ENCODE measurements around the gene CCSER1. TPM values are rescaled to one million over a fixed set of nuclear protein-coding genes. Genes with fewer than 3 reads are reported as not detected.

The CCSER1 gene
- total and polyA plus RNA-seq, 2 experiments from 2014 or later, result 5.2 to 23.4 TPM

- no peak overlapping the region for H3K4me2 ChIP-seq
- H2AFZ ChIP-seq, result no peak overlapping the region
- H3K79me2 ChIP-seq, result no peaks in the 10 kb centered on the region
- H3K36me3 ChIP-seq (replicated peaks; ENCODE audit: insufficient read depth, low read depth), result no peaks in the 10 kb centered on the region
- no peaks in the 10 kb centered on the region for H3K9me2 ChIP-seq (replicated peaks; ENCODE audit: insufficient read depth)
- H3K4me1 ChIP-seq (ENCODE audit: insufficient read depth), result peaks cover 7% of the 10 kb centered on the region
- 96% methylated on average over 2 of the region's 2 CpGs for WGBS (ENCODE audit: low lambda C conversion rate, missing lambda C conversion rate)
- H3K4me3 ChIP-seq, result no peak overlapping the region
- H3K9me3 ChIP-seq (ENCODE audit: low read depth), result no peaks in the 10 kb centered on the region
- H4K20me1 ChIP-seq (ENCODE audit: insufficient read depth, poor library complexity, severe bottlenecking), result no peaks in the 10 kb centered on the region
- no peaks in the 10 kb centered on the region for H3K27me3 ChIP-seq
- no peak for DNase-seq (ENCODE audit: low spot score)
- TF ChIP-seq, protein P1, sequence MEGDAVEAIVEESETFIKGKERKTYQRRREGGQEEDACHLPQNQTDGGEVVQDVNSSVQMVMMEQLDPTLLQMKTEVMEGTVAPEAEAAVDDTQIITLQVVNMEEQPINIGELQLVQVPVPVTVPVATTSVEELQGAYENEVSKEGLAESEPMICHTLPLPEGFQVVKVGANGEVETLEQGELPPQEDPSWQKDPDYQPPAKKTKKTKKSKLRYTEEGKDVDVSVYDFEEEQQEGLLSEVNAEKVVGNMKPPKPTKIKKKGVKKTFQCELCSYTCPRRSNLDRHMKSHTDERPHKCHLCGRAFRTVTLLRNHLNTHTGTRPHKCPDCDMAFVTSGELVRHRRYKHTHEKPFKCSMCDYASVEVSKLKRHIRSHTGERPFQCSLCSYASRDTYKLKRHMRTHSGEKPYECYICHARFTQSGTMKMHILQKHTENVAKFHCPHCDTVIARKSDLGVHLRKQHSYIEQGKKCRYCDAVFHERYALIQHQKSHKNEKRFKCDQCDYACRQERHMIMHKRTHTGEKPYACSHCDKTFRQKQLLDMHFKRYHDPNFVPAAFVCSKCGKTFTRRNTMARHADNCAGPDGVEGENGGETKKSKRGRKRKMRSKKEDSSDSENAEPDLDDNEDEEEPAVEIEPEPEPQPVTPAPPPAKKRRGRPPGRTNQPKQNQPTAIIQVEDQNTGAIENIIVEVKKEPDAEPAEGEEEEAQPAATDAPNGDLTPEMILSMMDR (IDR thresholded peaks at IDR 0.05; ENCODE audit: poor library complexity), result no peak
- TF ChIP-seq EZH2phosphoT487 (IDR thresholded peaks at IDR 0.05; ENCODE audit: low read depth, severe bottlenecking, unreplicated experiment), result no peak
- no peak for TF ChIP-seq EZH2 (IDR thresholded peaks at IDR 0.05; ENCODE audit: borderline replicate concordance)
- no peak overlapping the region for H3K27ac ChIP-seq
Measured at GRCh38 chr4:91285487-91285886, 1158.3 kb downstream of the CCSER1 start.

DNA sequence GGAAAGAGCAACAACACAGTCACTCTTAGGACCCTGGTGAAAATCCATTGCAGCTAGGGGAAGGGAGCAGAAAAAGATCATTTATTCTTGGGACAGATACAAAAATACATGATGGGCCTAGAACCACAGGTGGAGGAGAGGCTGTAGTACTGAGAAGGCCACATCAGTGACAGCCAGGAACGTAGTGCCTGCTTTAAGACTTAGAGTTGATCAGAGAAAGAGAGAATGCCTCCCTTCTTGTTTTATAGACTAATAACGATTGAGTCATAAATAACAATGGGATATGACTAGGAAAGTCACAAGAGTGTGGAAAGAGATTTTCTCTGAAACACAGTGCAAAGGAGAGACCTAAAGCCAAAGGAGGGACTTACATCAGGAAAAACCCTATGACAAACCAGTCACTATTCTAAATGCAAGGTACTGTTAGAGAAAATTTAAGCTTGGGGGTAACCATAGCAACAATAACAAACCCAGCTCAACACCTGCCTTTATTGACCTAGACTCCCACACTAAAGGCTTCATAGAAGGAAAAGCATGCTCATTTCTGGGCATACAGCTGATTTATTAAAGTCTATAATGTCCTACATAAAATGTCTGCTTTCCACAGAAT is 1161.6 kb downstream of the CCSER1 start:
- WGBS (ENCODE audit: low lambda C conversion rate, missing lambda C conversion rate), result 83% methylated on average over 2 of the region's 2 CpGs
- H3K36me3 ChIP-seq (replicated peaks; ENCODE audit: insufficient read depth, low read depth), result no peaks in the 10 kb centered on the region
- no peak overlapping the region for H3K27ac ChIP-seq
- TF ChIP-seq EZH2phosphoT487 (IDR thresholded peaks at IDR 0.05; ENCODE audit: low read depth, severe bottlenecking, unreplicated experiment) (no peak), EZH2 (IDR thresholded peaks at IDR 0.05; ENCODE audit: borderline replicate concordance) (no peak)
- TF ChIP-seq, protein P1 (IDR thresholded peaks at IDR 0.05; ENCODE audit: poor library complexity), result no peak
- H4K20me1 ChIP-seq (ENCODE audit: insufficient read depth, poor library complexity, severe bottlenecking), result no peaks in the 10 kb centered on the region
- no peaks in the 10 kb centered on the region for H3K4me1 ChIP-seq (ENCODE audit: insufficient read depth)
- H3K9me3 ChIP-seq (ENCODE audit: low read depth), result no peaks in the 10 kb centered on the region
- H2AFZ ChIP-seq, result no peak overlapping the region
- H3K79me2 ChIP-seq, result no peaks in the 10 kb centered on the region
- no peak overlapping the region for H3K4me2 ChIP-seq
- no peaks in the 10 kb centered on the region for H3K27me3 ChIP-seq
- no peak overlapping the region for H3K4me3 ChIP-seq
- no peaks in the 10 kb centered on the region for H3K9me2 ChIP-seq (replicated peaks; ENCODE audit: insufficient read depth)
- DNase-seq (ENCODE audit: low spot score), result no peak

- H3K36me3 ChIP-seq (replicated peaks; ENCODE audit: insufficient read depth, low read depth), result no peaks in the 10 kb centered on the region
- H3K27me3 ChIP-seq, result no peaks in the 10 kb centered on the region
- TF ChIP-seq EZH2phosphoT487 (IDR thresholded peaks at IDR 0.05; ENCODE audit: low read depth, severe bottlenecking, unreplicated experiment) (no peak), EZH2 (IDR thresholded peaks at IDR 0.05; ENCODE audit: borderline replicate concordance) (no peak)
- TF ChIP-seq, protein P1 (IDR thresholded peaks at IDR 0.05; ENCODE audit: poor library complexity), result no peak
- no peaks in the 10 kb centered on the region for H4K20me1 ChIP-seq (ENCODE audit: insufficient read depth, poor library complexity, severe bottlenecking)
- no peaks in the 10 kb centered on the region for H3K79me2 ChIP-seq
- H3K4me2 ChIP-seq, result no peak overlapping the region
- H3K9me3 ChIP-seq (ENCODE audit: low read depth), result no peaks in the 10 kb centered on the region
- H3K4me3 ChIP-seq, result no peak overlapping the region
- no peaks in the 10 kb centered on the region for H3K9me2 ChIP-seq (replicated peaks; ENCODE audit: insufficient read depth)
- DNase-seq (ENCODE audit: low spot score), result no peak
- WGBS (ENCODE audit: low lambda C conversion rate, missing lambda C conversion rate), result 92% methylated on average over 3 of the region's 3 CpGs
- H2AFZ ChIP-seq, result no peak overlapping the region
- no peak overlapping the region for H3K27ac ChIP-seq
- no peaks in the 10 kb centered on the region for H3K4me1 ChIP-seq (ENCODE audit: insufficient read depth)
Measured at GRCh38 chr4:91298156-91298700, 1171.0 kb downstream of the CCSER1 start.

Measured in hepatocyte (in vitro differentiated cells).